Liver (tissue), 9 donors: ENCODE results near the gene CD6. TPM values are rescaled to one million over a fixed set of nuclear protein-coding genes. Genes with fewer than 3 reads are reported as not detected.

Source experiments
- DNase-seq: peaks from one replicate; pipeline ENCODE4 v3.0.0-alpha.2; 2017; ENCODE audit warnings: low spot score
- H3K27ac ChIP-seq, 2 donors: one replicate each; pipeline ENCODE4 v1.7.0; 2013; ENCODE audit warnings: inconsistent platforms in 2 of 2, low read length in 2 of 2, control low read depth in 1 of 2, low read depth in 1 of 2, mild to moderate bottlenecking in 1 of 2
- H3K27me3 ChIP-seq, 4 donors: one replicate each; pipeline versions ENCODE4 v1.6.1 to v1.7.0; 2013; ENCODE audit warnings: low read length in 3 of 4, inconsistent platforms in 1 of 4, mild to moderate bottlenecking in 1 of 4, moderate library complexity in 1 of 4; ENCODE audit not compliant: control insufficient read depth in 4 of 4, insufficient read depth in 4 of 4
- H3K36me3 ChIP-seq, 4 donors: one replicate each; pipeline versions ENCODE4 v1.6.1 to v1.7.0; 2013; ENCODE audit warnings: low read length in 3 of 4, mild to moderate bottlenecking in 3 of 4, low read depth in 1 of 4, moderate library complexity in 1 of 4; ENCODE audit not compliant: control insufficient read depth in 4 of 4, insufficient read depth in 3 of 4
- H3K4me1 ChIP-seq, 4 donors: one replicate each; pipeline versions ENCODE4 v1.6.1 to v1.7.0; 2013; ENCODE audit warnings: low read length in 3 of 4, mild to moderate bottlenecking in 3 of 4, moderate library complexity in 1 of 4; ENCODE audit not compliant: control insufficient read depth in 4 of 4, insufficient read depth in 4 of 4
- H3K4me3 ChIP-seq, 3 donors: one replicate each; pipeline versions ENCODE4 v1.6.1 to v1.7.0; 2013; ENCODE audit warnings: low read length in 3 of 3, control low read depth in 1 of 3, low read depth in 1 of 3, mild to moderate bottlenecking in 1 of 3
- H3K9ac ChIP-seq, 2 donors: one replicate each; pipeline ENCODE4 v1.7.0; 2013; ENCODE audit warnings: low read length in 2 of 2, mild to moderate bottlenecking in 2 of 2, moderate library complexity in 2 of 2, control low read depth in 1 of 2, low read depth in 1 of 2
- H3K9me3 ChIP-seq, 4 donors: one replicate each; pipeline versions ENCODE4 v1.6.1 to v1.7.0; 2013; ENCODE audit warnings: low read length in 3 of 4; ENCODE audit not compliant: control insufficient read depth in 4 of 4
- EGR1 ChIP-seq, 2 donors: IDR thresholded peaks; 2 replicates each; pipeline ENCODE4 v1.6.1; 2016 to 2018; ENCODE audit warnings: antibody characterized with exemption in 2 of 2, low read depth in 2 of 2
- FOXA2 ChIP-seq: IDR thresholded peaks from 2 replicates; pipeline ENCODE4 v1.6.1; 2016; ENCODE audit warnings: antibody characterized with exemption
- GABPA ChIP-seq, 2 donors: IDR thresholded peaks in 1 of 2; conservative IDR thresholded peaks in 1 of 2; 2 replicates each; pipeline ENCODE4 v1.6.1; 2016; ENCODE audit warnings: antibody characterized with exemption in 2 of 2, mild to moderate bottlenecking in 1 of 2, moderate library complexity in 1 of 2
- HNF4G ChIP-seq: IDR thresholded peaks from 2 replicates; pipeline ENCODE4 v1.6.1; 2016; ENCODE audit warnings: antibody characterized with exemption
- MAX ChIP-seq: IDR thresholded peaks from 2 replicates; pipeline ENCODE4 v1.6.1; 2016; ENCODE audit warnings: antibody characterized with exemption
- NR2F2 ChIP-seq: IDR thresholded peaks from 2 replicates; pipeline ENCODE4 v1.6.1; 2016; ENCODE audit warnings: antibody characterized with exemption
- RAD21 ChIP-seq, 2 donors: IDR thresholded peaks; 2 replicates each; pipeline ENCODE4 v1.6.1; 2016; ENCODE audit warnings: antibody characterized with exemption in 2 of 2, mild to moderate bottlenecking in 2 of 2
- RXRA ChIP-seq, 2 donors: IDR thresholded peaks; 2 replicates each; pipeline ENCODE4 v1.6.1; 2017 to 2018; ENCODE audit warnings: antibody characterized with exemption in 2 of 2, mild to moderate bottlenecking in 1 of 2
- SP1 ChIP-seq: IDR thresholded peaks from 2 replicates; pipeline ENCODE4 v1.6.1; 2018; ENCODE audit warnings: antibody characterized with exemption, mild to moderate bottlenecking
- TAF1 ChIP-seq: conservative IDR thresholded peaks from 2 replicates; pipeline ENCODE4 v1.6.1; 2016; ENCODE audit warnings: antibody characterized with exemption, mild to moderate bottlenecking
- WGBS: extraction: QIAGEN DNeasy Blood & Tissue Kit; methylation state at CpG from one replicate; pipeline ENCODE4 v1.1.7; 2013; 5-methylcytosine and 5-hydroxymethylcytosine counted together
- polyA plus RNA-seq, 2 donors: library from polyadenylated mRNA; stranded (reverse) in 1 of 2; unstranded in 1 of 2; fragments of 200-250 nt in 1 of 2; fragments of >200 nt in 1 of 2; fragmentation: Nextera tagmentation in 1 of 2; extraction: Ambion mirVana in 1 of 2; gene quantifications; one replicate each; pipeline versions ENCODE4 v1.2.1 to v1.2.3, GENCODE V29; 2013 to 2015
- total RNA-seq, 2 donors: library from RNA; depleted of rRNA; stranded (reverse); fragments of >200 nt; gene quantifications; one replicate each; pipeline ENCODE4 v1.2.3, GENCODE V29; 2014
- TF ChIP-seq, protein P1 (sequence below): IDR thresholded peaks from 2 replicates; pipeline ENCODE4 v1.6.1; 2016; ENCODE audit warnings: antibody characterized with exemption
- TF ChIP-seq, protein P2 (sequence below): IDR thresholded peaks from 2 replicates; pipeline ENCODE4 v1.6.1; 2016; ENCODE audit warnings: antibody characterized with exemption
- TF ChIP-seq, protein P3 (sequence below): IDR thresholded peaks from 2 replicates; pipeline ENCODE4 v1.6.1; 2016; ENCODE audit warnings: antibody characterized with exemption, mild to moderate bottlenecking
- donor health status: healthy.
- donor health status: healthy.
- donor health status: healthy.
- donor health status: healthy.
- donor health status: healthy.

CD6 gene
- total and polyA plus RNA-seq, 4 donors = 0.31 to 0.59 (median 0.45) TPM

DNA sequence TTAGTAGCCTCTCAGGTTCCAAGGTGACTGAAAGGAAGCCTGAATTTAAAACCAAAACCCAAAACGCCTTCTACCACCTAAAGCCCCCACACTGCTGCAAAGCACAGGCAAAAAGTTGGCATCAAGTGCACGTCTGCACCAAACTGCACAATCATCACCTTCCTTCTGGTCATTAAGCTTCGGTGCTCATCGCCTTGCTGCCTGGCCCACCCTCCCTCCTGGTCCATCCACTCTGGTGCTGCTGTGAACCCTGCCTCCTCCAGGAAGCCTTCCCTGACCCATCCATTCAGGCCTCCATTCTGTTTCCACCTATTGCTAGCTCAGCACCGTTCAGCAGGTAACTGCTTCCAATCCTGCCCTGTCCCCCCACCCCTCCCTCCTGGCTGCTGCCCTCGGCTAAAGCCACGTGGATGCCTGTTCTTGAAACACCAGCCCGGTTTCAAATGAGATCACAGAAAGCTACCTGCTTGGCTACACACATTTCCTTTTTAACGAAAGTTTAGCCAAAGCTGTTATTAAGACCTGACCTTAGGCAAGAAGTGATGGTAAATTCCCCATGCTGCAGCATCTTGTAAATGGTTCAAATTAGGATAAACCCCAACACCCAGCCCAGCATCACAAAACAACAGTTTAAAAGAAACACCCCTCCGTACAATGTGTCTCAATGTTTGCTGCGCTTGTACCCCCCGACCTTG lies 77.0 kb downstream of the CD6 start:
- H3K27ac ChIP-seq = no peak overlapping the region
- DNase-seq = no peak
- H3K9me3 ChIP-seq = no peaks in the 10 kb centered on the region
- no peaks in the 10 kb centered on the region for H3K36me3 ChIP-seq
- H3K4me3 ChIP-seq = no peak overlapping the region
- no peak overlapping the region for H3K9ac ChIP-seq
- no peak for TF ChIP-seq MAX
- TF ChIP-seq GABPA (IDR thresholded peaks at IDR 0.05 in 1 of 2, conservative IDR thresholded peaks at IDR 0.05 in 1 of 2) = no peak
- TF ChIP-seq TAF1 = no peak
- no peak for TF ChIP-seq EGR1 (IDR thresholded peaks at IDR 0.05; ENCODE audit: low read depth in 2 of 2)
- TF ChIP-seq, protein P1, sequence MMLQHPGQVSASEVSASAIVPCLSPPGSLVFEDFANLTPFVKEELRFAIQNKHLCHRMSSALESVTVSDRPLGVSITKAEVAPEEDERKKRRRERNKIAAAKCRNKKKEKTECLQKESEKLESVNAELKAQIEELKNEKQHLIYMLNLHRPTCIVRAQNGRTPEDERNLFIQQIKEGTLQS = no peak
- TF ChIP-seq, protein P2, sequence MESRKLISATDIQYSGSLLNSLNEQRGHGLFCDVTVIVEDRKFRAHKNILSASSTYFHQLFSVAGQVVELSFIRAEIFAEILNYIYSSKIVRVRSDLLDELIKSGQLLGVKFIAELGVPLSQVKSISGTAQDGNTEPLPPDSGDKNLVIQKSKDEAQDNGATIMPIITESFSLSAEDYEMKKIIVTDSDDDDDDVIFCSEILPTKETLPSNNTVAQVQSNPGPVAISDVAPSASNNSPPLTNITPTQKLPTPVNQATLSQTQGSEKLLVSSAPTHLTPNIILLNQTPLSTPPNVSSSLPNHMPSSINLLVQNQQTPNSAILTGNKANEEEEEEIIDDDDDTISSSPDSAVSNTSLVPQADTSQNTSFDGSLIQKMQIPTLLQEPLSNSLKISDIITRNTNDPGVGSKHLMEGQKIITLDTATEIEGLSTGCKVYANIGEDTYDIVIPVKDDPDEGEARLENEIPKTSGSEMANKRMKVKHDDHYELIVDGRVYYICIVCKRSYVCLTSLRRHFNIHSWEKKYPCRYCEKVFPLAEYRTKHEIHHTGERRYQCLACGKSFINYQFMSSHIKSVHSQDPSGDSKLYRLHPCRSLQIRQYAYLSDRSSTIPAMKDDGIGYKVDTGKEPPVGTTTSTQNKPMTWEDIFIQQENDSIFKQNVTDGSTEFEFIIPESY = no peak
- TF ChIP-seq RAD21 (IDR thresholded peaks at IDR 0.05) = no peak
- TF ChIP-seq NR2F2 = no peak
- no peaks in the 10 kb centered on the region for H3K4me1 ChIP-seq
- WGBS = 63% methylated on average over 12 of the region's 12 CpGs
- no peaks in the 10 kb centered on the region for H3K27me3 ChIP-seq

DNA sequence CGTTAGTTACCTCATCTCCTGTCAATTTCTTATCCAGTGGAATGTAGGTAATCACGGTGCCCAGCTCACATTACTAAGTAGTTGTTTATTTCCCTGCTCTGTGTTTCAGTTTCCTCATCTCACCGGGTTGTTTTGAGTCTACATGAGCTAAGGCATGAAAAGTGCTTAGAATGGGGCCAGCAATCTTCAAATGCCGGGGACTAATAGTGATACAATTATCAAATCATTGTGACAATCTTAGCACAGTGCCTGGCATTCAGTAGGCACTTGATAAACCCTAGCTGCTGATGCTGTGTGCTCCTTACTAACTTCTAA lies 77.5 kb downstream of the CD6 start:
- no peak for TF ChIP-seq HNF4G
- no peak for TF ChIP-seq RXRA (IDR thresholded peaks at IDR 0.05)
- TF ChIP-seq SP1 = no peak
- TF ChIP-seq GABPA (IDR thresholded peaks at IDR 0.05 in 1 of 2, conservative IDR thresholded peaks at IDR 0.05 in 1 of 2) = no peak
- no peak for TF ChIP-seq MAX
- no peak for TF ChIP-seq FOXA2
- no peak overlapping the region for H3K27ac ChIP-seq
- DNase-seq = no peak
- no peaks in the 10 kb centered on the region for H3K27me3 ChIP-seq
- H3K9ac ChIP-seq = no peak overlapping the region
- no peaks in the 10 kb centered on the region for H3K36me3 ChIP-seq
- WGBS = 58% methylated on average over 4 of the region's 4 CpGs
- H3K4me3 ChIP-seq = no peak overlapping the region
- H3K4me1 ChIP-seq = no peaks in the 10 kb centered on the region
- H3K9me3 ChIP-seq = no peaks in the 10 kb centered on the region

GRCh38 chr11:61049859-61050258 lies 78.4 kb downstream of the CD6 start:
- Histone ChIP-seq H3K36me3 (no peaks in the 10 kb centered on the region), H3K27ac (no peak overlapping the region), H3K27me3 (no peaks in the 10 kb centered on the region), H3K9me3 (no peaks in the 10 kb centered on the region), H3K9ac (no peak overlapping the region), H3K4me3 (no peak overlapping the region), H3K4me1 (no peaks in the 10 kb centered on the region)
- WGBS = 18% methylated on average over 2 of the region's 2 CpGs
- DNase-seq = no peak
- TF ChIP-seq, protein P3, sequence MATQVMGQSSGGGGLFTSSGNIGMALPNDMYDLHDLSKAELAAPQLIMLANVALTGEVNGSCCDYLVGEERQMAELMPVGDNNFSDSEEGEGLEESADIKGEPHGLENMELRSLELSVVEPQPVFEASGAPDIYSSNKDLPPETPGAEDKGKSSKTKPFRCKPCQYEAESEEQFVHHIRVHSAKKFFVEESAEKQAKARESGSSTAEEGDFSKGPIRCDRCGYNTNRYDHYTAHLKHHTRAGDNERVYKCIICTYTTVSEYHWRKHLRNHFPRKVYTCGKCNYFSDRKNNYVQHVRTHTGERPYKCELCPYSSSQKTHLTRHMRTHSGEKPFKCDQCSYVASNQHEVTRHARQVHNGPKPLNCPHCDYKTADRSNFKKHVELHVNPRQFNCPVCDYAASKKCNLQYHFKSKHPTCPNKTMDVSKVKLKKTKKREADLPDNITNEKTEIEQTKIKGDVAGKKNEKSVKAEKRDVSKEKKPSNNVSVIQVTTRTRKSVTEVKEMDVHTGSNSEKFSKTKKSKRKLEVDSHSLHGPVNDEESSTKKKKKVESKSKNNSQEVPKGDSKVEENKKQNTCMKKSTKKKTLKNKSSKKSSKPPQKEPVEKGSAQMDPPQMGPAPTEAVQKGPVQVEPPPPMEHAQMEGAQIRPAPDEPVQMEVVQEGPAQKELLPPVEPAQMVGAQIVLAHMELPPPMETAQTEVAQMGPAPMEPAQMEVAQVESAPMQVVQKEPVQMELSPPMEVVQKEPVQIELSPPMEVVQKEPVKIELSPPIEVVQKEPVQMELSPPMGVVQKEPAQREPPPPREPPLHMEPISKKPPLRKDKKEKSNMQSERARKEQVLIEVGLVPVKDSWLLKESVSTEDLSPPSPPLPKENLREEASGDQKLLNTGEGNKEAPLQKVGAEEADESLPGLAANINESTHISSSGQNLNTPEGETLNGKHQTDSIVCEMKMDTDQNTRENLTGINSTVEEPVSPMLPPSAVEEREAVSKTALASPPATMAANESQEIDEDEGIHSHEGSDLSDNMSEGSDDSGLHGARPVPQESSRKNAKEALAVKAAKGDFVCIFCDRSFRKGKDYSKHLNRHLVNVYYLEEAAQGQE = no peak
- peak in 1 of 2 donors; percentile 4 for TF ChIP-seq RAD21 (IDR thresholded peaks at IDR 0.05)
